Measurements from ENCODE around the gene ALDH1A2. TPM values are rescaled to one million over a fixed set of nuclear protein-coding genes. Genes with fewer than 3 reads are reported as not detected.
"Not testable (repeated sequence)": the region's sequence is repeated elsewhere in the genome, so short reads cannot be mapped to it uniquely, and the experiment has no call there.

The ALDH1A2 gene
- 1.8 TPM for total RNA-seq

DNA sequence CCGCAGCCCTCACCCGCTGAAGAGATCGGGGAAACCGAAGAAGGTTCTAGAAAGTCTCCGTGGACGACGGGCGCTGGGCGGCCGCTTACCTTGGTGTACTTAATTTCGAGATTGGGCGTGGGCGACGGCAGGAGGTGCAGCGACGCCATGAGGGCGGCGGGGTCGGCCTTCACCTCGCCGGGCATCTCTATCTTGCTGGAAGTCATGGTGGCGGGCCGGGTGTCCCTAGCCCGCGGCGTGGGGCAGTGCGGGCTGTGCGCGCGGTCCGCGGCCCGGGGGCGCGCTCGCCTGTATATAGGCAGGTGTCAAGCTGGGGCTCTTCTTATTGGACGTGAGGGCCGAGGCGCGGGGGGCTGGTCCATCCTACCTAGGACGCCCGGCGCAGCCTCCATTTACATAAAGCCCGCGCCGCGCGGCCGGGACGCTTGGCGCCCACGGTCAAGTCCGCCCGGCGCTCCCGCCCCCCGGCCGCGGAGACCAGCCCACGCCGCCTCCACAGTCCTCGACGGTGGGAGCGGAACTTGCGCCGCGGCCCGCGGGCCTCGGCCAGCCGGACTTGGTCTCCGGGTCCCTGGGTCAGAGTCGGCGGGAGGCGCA is at the start of gene ALDH1A2:
ALDH1A2 (minus strand) TSS at position 267 of the 597 bp plus-strand sequence; CDS start at position 206, 61 bp downstream.
- ATAC-seq = peak; percentile 37

- no peak for ATAC-seq
Observed at GRCh38 chr15:58114812-58115211, 49.3 kb upstream of the ALDH1A2 start.

GRCh38 chr15:58114388-58114787 is 48.9 kb upstream of the ALDH1A2 start:
- no peak for ATAC-seq

DNA sequence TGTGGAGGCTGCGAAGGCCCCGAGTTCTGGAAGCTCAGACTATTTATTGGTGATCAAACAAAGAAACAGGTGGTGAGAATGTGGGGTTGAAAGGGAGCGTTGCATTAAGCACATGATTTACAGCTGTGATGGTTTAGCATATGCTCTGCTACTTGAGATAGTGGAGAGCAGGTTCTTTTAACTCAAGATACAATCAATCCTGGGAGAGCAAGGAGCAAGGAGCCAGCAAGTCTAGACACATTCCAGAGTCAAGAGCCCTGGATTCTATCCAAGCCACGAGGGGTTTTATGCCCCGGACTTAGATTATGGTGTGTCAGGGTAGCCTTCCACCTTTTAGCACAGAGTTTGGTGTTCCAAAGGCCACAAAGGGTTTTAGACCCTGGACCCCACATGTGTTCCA is 47.8 kb upstream of the ALDH1A2 start:
- not testable (repeated sequence) for ATAC-seq

DNA sequence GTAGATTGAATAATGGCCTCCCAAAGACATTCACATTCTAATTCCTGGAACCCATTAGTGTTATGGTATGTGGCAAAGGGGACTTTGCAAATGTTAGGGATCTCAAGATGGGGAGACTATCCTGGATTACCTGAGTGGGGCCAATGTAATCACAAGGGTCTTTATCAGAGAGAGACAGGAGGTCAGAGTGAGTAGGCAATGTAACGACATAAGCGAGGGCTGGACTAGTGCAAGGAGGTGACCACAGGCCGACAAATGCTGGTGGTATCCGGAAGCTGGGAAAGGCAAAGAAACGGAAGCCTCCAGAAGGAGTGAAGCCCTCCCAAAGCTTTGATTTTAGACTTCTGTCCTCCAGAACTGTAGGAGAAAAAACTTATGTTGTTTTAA is 46.2 kb upstream of the ALDH1A2 start:
- no peak for ATAC-seq

- no peak for ATAC-seq
Observed at GRCh38 chr15:58110999-58111717, 45.6 kb upstream of the ALDH1A2 start.

- no peak for ATAC-seq
Observed at GRCh38 chr15:58109419-58109818, 43.9 kb upstream of the ALDH1A2 start.

GRCh38 chr15:58108117-58108516 is 42.6 kb upstream of the ALDH1A2 start:
- no peak for ATAC-seq

GRCh38 chr15:58103482-58103881 is 38.0 kb upstream of the ALDH1A2 start:
- no peak for ATAC-seq

- no peak for ATAC-seq
Observed at GRCh38 chr15:58096529-58097084, 31.1 kb upstream of the ALDH1A2 start.

DNA sequence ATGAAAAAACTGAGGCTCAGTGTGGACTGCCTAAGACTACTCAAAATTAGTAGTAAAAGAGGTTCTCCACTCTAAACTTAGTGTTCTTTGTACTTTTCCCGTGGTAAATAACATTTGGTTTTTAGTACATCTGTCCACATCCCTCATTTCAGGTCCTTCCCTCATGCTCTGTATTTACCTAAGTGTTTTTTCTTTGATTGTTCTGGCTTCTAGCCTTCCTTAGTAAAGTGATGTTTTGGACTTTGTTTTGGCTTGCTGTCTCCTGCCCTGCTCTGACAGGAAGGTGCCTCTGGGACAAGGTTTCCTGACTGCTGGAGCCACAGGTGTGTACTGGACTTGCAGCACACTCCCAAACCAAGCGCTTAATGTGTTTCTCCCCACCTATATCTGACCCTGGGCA is 29.9 kb upstream of the ALDH1A2 start:
- ATAC-seq = no peak

GRCh38 chr15:58087871-58088270 is 22.4 kb upstream of the ALDH1A2 start:
- no peak for ATAC-seq

DNA sequence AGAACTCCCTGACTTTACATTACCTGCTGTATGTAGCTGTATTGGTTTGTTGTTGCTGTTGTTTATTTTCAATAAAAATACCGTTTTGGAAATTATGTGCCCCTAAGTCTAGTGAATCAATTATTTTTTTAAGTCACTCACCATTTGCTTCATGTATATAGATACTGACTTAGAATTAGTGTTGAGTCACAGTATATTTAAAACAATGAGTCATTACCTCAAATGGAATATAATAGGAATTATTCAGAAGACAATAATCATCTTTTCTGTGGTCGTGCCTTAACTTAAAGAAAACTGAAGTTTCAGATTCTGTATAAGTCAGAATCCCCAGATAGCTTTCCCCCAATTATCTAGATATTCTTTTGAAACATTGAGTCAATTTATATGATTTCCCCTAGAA is 21.0 kb upstream of the ALDH1A2 start:
- ATAC-seq = no peak

DNA sequence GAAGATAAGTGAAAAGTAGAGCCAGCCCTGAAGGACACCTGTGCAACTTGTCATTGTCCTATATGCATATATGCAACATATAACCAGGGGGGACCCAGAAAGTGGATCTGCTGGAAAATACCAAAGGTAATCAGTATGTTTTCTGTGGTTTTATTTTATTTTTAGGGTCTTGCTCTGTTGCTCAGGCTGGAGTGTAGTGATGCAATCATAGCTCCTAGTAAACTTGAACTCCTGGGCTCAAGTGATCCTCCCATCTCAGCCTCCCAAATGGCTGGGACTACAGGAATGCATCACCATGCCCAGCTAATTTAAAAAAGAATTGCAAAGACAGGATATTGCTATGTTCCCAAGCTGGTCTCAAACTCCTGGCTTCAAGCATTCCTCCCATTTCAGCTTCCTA is 18.0 kb upstream of the ALDH1A2 start:
- no peak for ATAC-seq

DNA sequence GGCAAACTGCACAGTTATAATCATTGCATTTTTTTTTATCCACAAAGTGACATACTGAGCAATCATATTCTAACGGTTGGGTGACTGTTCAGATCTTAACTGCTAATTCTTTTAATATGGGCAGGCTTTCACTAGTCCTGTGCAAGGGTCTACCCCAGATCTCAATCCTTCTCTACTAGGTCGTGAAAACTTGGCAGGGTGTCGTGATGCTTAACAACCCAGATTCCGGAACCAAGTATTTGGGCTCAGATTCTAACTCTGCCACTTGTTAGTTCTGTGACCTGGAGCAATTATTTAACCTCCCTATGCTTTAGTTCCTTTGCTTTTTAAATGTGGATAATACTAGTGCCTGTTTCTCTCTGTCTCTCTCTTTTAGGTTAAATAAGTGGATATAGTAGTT is 16.4 kb upstream of the ALDH1A2 start:
- ATAC-seq = no peak

DNA sequence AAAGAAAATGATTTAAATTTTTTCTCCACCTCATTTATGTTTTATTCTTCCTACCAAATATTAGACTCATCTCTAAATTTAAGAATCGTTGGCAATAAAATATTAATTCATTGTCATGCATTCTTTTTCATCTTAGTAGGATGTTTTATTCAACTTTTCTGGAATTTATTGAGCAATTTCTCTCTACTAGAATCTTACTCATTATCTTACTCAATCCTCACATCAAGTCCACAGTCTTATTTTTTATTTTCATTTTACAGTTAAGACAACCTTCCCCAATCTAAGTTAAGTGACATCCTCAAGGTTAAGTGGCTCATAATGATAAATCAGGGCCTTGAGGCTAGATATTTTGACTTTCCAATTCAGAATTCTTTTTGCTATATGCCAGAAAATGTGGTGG is 15.9 kb upstream of the ALDH1A2 start:
- ATAC-seq = no peak

DNA sequence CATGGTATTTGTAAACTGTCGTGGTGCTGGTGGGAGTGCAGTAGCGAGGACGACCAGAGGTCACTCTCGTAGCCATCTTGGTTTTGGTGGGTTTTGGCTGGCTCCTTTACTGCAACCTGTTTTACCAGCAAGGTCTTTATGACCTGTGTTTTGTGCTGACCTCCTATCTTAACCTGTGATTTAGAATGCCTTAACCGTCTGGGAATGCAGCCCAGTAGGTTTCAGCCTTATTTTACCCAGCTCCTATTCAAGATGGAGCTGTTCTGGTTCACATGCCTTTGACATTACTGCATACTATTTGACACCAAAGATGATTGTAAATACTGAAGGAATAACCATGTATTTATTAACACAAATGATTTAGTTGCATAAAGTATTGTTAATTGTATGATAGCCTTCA is 15.4 kb upstream of the ALDH1A2 start:
- not testable (repeated sequence) for ATAC-seq

- ATAC-seq = no peak
Observed at GRCh38 chr15:58080398-58080797, 14.9 kb upstream of the ALDH1A2 start.

DNA sequence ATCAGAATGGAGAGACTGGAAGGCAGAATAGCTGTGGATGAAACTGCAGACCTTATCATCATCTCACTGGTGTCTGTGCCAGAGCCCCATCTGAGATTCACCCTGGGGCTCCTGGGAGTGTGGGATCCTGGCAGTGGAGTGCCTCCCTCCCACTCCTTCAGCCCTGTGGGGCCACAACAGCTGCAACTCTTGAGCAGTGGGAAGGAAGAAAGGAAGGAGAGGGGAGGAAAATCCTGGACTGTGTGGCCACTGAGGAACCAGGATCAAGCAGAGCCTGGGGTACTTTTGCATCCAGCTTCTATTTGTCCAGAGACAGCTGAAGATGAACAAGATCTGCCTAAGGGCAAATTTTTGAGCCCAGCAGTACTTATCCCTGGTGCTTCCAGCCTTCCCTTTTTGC is 13.1 kb upstream of the ALDH1A2 start:
- ATAC-seq = no peak

DNA sequence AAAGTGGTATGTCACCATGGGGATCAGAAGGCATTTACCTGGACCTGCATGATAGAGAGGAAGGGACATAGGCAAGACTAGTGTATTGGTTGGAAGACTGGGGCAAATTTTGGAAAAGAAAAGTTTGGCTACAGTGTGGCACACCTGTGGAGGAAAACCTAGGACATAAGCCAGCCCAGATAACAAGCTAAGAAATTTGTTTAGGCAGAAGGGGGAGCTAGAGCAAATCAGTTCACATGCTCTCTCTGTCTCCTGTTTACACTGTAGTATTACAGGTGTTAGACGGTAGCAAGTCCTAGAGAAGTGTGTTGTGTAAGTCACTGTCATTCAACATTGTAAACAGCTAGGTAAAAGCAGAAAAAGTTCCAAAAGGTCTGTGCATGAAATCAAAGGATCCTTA is 11.9 kb upstream of the ALDH1A2 start:
- peak; percentile 48 for ATAC-seq

DNA sequence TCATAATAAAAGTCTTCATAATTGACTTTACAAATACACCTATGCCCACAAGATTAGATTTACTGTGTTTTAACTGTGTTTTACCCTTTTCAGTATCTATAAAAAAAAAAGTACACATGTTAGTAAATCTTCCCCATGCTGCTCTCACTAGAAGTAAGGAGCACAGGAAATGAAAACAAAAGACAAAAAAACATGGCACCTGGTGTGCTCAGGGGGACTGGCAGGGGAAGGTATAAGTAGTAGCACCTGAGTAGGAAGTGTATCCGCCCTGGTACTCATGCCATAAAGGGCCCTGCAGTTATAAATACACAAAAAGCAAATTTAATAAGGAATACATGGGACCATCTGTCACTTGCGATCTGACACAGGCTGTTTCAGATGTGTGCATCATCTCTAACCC is 8.9 kb upstream of the ALDH1A2 start:
- ATAC-seq = no peak

DNA sequence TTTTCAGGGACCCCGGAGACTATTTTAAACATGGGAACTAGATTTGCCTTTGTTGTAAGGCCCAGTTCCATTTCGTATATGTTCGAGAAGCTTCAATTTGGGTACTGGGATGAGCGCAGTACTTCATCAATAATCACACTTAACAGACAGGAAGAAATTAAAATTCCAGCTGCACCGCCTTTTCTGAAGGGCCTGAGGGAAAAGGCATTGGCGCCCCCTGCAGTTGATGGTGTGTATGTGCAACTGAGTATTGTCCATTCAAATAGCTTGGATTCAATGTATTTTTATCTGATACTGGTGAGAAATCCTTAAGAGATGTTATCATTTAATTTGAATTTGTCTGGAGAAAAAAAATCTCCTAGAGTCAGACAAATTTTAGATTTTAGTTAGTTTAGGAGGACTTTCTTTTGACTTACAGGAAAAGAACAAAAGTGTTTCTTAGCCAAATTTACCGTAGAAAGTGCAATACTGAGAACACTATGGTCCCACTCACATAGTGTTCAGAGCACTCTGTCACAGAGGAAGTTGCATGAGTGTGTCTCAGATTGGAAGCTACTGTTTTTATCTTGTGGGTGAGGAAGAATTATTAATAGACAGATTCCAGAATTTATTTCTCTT is 5.4 kb upstream of the ALDH1A2 start:
- ATAC-seq = peak; percentile 48

DNA sequence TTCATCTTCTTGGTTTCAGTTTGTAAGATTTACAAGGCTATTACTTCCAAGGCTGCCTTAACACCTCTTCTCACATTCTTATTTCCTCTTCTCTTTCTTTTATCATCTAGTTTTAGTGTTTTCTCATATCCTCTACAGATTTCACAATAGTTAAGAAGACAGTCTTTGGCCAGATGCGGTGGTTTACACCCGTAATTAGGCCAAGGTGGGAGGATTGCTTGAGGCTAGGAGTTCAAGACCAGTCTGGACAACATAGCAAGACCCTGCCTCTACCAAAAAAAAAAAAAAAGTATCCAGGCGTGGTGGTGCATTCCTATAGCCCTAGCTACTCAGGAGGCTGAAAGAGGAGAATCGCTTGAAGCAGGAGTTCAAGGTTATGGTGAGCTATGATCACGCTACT is 3.5 kb upstream of the ALDH1A2 start:
- no peak for ATAC-seq

All from esophagus mucosa (tissue), 1 donor.